CD8-positive, alpha-beta memory T cell (primary cell): Measurements from ENCODE around the gene KCNT1. TPM values are rescaled to one million over a fixed set of nuclear protein-coding genes. Genes with fewer than 3 reads are reported as not detected.
A peak's percentile ranks its signal among the peaks of the same experiment; 100 is the strongest.

ENCODE experiments used
- CTCF ChIA-PET: fragments of 350-600 bp; sonication (Branson Sonifier 250); formaldehyde crosslinking; loops from one replicate; lab custom pipeline; 2021; ENCODE audit warnings: antibody characterized with exemption; lab: Charles Lee
- POLR2A ChIA-PET: fragments of 350-600 bp; sonication (Branson Sonifier 250); formaldehyde crosslinking; loops from one replicate; lab custom pipeline; 2021; ENCODE audit warnings: antibody characterized with exemption; lab: Charles Lee
- DNase-seq, 5 donors: peaks; one replicate each; pipeline versions ENCODE4 v3.0.0 to v3.0.0-alpha.2; 2020 to 2022; ENCODE audit warnings: mixed read lengths in 1 of 5
- H3K27ac ChIP-seq: one replicate; pipeline ENCODE4 v1.7.0; 2013; ENCODE audit warnings: low read depth, mild to moderate bottlenecking, low read length, moderate library complexity
- H3K27me3 ChIP-seq: 2 replicates; pipeline ENCODE4 v1.7.0; 2013; ENCODE audit warnings: low read length, mild to moderate bottlenecking; ENCODE audit not compliant: insufficient read depth, poor library complexity, severe bottlenecking
- H3K36me3 ChIP-seq: 2 replicates; pipeline ENCODE4 v1.7.0; 2013; ENCODE audit warnings: mild to moderate bottlenecking, low read length, moderate library complexity; ENCODE audit not compliant: insufficient read depth
- H3K4me1 ChIP-seq: 2 replicates; pipeline ENCODE4 v1.7.0; 2013; ENCODE audit warnings: mild to moderate bottlenecking, low read length, moderate library complexity; ENCODE audit not compliant: insufficient read depth
- H3K4me3 ChIP-seq: 2 replicates; pipeline ENCODE4 v1.7.0; 2013; ENCODE audit warnings: mild to moderate bottlenecking, low read length
- H3K9me3 ChIP-seq: 2 replicates; pipeline ENCODE4 v1.7.0; 2013; ENCODE audit warnings: mild to moderate bottlenecking, low read length
- H3K27ac Mint-ChIP-seq, 8 donors: one replicate each; pipeline ENCODE4 v1.8.0; 2020 to 2021; ENCODE audit warnings: mixed read lengths in 8 of 8, mild to moderate bottlenecking in 6 of 8, inconsistent platforms in 3 of 8, moderate library complexity in 3 of 8
- H3K27me3 Mint-ChIP-seq, 2 donors: one replicate each; pipeline ENCODE4 v1.8.0; 2020 to 2021; ENCODE audit warnings: mixed read lengths in 2 of 2, mild to moderate bottlenecking in 1 of 2, moderate library complexity in 1 of 2
- H3K36me3 Mint-ChIP-seq, 3 donors: one replicate each; pipeline ENCODE4 v1.8.0; 2020 to 2021; ENCODE audit warnings: mixed read lengths in 3 of 3, inconsistent platforms in 1 of 3, mild to moderate bottlenecking in 1 of 3
- H3K4me1 Mint-ChIP-seq, 3 donors: one replicate each; pipeline ENCODE4 v1.8.0; 2020 to 2021; ENCODE audit warnings: mixed read lengths in 3 of 3, inconsistent platforms in 1 of 3, mild to moderate bottlenecking in 1 of 3
- H3K4me3 Mint-ChIP-seq, 7 donors: one replicate each; pipeline ENCODE4 v1.8.0; 2020 to 2021; ENCODE audit warnings: mixed read lengths in 7 of 7, mild to moderate bottlenecking in 6 of 7, moderate library complexity in 4 of 7, inconsistent platforms in 2 of 7
- H3K9me3 Mint-ChIP-seq, 5 donors: one replicate each; pipeline ENCODE4 v1.8.0; 2020 to 2022; ENCODE audit warnings: mixed read lengths in 5 of 5, mild to moderate bottlenecking in 3 of 5, moderate library complexity in 2 of 5, inconsistent platforms in 1 of 5
- polyA plus RNA-seq: library from polyadenylated mRNA; unstranded; fragments of 300-500 nt; fragmentation: Illumina TruSeq; gene quantifications from one replicate; pipeline ENCODE4 v1.2.3, GENCODE V29; 2021
- total RNA-seq, 2 experiments: library from RNA; stranded (reverse); gene quantifications; one replicate each; pipeline ENCODE4 v1.2.3, GENCODE V29; 2021

Gene KCNT1
- total and polyA plus RNA-seq, 3 experiments from 2014 or later, result 0.16 TPM; not detected in 2

DNA sequence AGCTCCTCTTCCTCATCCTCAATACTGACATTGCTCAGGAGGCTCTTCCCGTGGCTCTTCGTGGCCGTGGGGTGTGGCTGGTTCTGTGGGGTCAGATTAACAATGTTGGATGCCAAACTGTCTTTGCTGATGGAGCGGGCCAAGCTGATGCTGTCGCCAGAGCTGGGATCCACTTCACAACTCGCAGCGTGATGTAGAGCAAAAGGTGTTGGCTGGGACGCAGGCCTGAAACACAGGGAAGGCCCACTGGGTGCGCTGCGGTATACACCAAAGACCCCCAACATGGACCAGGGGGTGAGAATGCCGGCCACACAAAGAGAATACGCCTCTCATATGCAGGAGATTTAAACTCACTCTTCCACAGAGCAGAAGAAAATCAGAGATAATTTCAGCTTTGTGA lies 121.1 kb downstream of the KCNT1 start:
- H3K9me3 Mint-ChIP-seq, result peaks cover 0 to 3% (median under 1%) of the 10 kb centered on the region in 5 donors
- POLR2A ChIA-PET, result no interaction called here
- no peak overlapping the region for H3K4me3 Mint-ChIP-seq
- no peaks in the 10 kb centered on the region for H3K27me3 ChIP-seq
- peak overlapping the region in 1 of 8 donors; percentile 21 for H3K27ac Mint-ChIP-seq
- H3K27ac ChIP-seq, result no peak overlapping the region
- CTCF ChIA-PET, result interaction anchor here (1.1 kb wide), 1 partner anchor 8 kb away, joined by 3 read pairs; no protein-coding TSS in a partner anchor
- peaks cover 30% of the 10 kb centered on the region for H3K36me3 ChIP-seq
- H3K4me3 ChIP-seq, result no peak overlapping the region
- peaks cover 0 to 3% (median 3%) of the 10 kb centered on the region in 3 donors for H3K4me1 Mint-ChIP-seq
- no peak for DNase-seq
- peaks cover 16 to 92% (median 33%) of the 10 kb centered on the region in 3 donors for H3K36me3 Mint-ChIP-seq
- no peaks in the 10 kb centered on the region for H3K27me3 Mint-ChIP-seq
- H3K9me3 ChIP-seq, result no peaks in the 10 kb centered on the region
- no peaks in the 10 kb centered on the region for H3K4me1 ChIP-seq

DNA sequence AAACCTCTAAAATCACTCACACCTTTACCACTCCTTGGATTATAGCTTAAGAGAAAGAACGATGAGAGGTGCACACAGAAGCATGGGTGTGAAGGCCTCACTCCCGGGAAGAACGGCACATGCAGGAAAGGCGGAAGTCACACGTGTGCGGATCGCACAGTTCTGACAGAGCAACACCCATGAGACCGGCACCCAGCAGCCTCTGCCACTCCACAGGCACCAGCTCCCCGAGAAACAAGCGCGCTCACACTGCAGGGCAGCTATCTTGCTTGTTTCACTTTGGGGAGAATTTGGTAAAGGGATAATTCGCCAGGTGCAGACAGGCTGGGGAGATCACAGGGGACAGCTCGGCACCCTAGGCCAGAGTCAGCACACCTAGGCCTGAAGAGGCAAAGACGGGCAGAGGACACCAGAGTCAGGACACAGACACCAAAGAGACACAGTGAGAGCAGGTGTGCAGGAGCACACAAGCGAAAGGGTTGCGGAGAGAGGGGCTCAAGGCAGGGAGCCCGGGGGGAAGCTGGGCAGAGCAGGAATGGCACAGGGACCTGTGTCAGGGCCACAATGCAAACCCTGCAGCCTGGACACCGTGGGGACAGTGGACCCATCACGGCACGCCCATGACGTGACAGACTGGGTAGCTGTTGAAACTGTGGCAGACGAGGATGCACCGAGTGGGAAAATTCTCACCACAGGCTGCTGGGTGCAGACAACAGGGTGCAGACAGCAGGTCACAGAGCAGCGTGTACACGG lies 123.6 kb downstream of the KCNT1 start:
- no peaks in the 10 kb centered on the region for H3K4me1 ChIP-seq
- peaks cover 33 to 87% (median 38%) of the 10 kb centered on the region in 3 donors for H3K36me3 Mint-ChIP-seq
- no peak overlapping the region for H3K4me3 ChIP-seq
- H3K9me3 ChIP-seq, result no peaks in the 10 kb centered on the region
- peaks cover 6 to 8% (median 7%) of the 10 kb centered on the region in 3 donors for H3K4me1 Mint-ChIP-seq
- no peak overlapping the region for H3K27ac ChIP-seq
- H3K27ac Mint-ChIP-seq, result peak overlapping the region in 3 of 8 donors; percentile 21 to 88 (median 42)
- no peak for DNase-seq
- peaks cover 23% of the 10 kb centered on the region for H3K36me3 ChIP-seq
- ChIA-PET CTCF (no interaction called here), POLR2A (no interaction called here)
- H3K4me3 Mint-ChIP-seq, result peak overlapping the region in 1 of 7 donors; percentile 78
- H3K27me3 ChIP-seq, result no peaks in the 10 kb centered on the region
- H3K9me3 Mint-ChIP-seq, result peaks cover 2 to 14% (median 11%) of the 10 kb centered on the region in 5 donors
- no peaks in the 10 kb centered on the region for H3K27me3 Mint-ChIP-seq

DNA sequence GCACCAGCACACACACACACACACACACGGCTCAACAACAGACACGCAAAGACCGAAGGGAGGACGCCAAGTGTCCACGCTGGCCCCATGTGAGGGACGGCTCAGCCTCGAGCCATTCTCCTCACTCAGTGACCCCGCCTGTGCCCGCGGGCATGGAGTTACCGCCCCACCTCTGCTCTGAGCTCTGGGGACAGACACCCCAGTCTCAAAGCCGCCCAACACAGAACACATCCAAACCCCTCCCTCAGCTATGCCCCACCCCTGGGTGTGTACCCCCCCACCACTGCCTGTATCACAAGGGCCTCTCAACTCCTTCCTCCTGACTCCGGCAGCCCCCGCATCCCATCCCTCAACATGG lies 124.2 kb downstream of the KCNT1 start:
- ChIA-PET CTCF (no interaction called here), POLR2A (no interaction called here)
- no peak for DNase-seq
- Mint-ChIP-seq H3K27me3 (no peaks in the 10 kb centered on the region), H3K4me3 (no peak overlapping the region), H3K27ac (peak overlapping the region in 2 of 8 donors; percentile 15 to 32), H3K4me1 (peaks cover 6 to 10% (median 7%) of the 10 kb centered on the region in 3 donors), H3K9me3 (peaks cover 4 to 14% (median 11%) of the 10 kb centered on the region in 5 donors), H3K36me3 (peaks cover 35 to 81% (median 37%) of the 10 kb centered on the region in 3 donors)
- no peaks in the 10 kb centered on the region for H3K27me3 ChIP-seq
- H3K27ac ChIP-seq, result no peak overlapping the region
- H3K4me3 ChIP-seq, result no peak overlapping the region
- no peaks in the 10 kb centered on the region for H3K4me1 ChIP-seq
- peaks cover 23% of the 10 kb centered on the region for H3K36me3 ChIP-seq
- no peaks in the 10 kb centered on the region for H3K9me3 ChIP-seq

DNA sequence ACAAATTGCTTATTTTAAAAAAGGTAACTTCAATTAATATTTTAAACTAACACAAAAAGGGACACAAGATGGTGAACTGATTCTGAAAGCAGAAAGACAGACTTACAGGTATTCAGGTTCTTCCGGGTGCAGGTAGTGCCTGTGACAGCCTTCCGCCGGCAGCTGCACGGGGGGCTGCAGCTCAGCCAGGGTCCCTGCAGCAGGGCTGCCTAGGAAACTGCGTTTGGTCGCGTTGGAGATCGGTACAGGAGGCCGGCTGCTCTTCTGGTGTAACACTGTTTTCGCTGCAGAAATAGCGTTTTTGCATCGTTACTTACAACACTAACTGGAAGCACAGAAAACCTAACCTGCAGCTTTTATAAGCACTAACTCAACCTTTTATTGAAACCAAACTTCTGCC lies 125.3 kb downstream of the KCNT1 start:
- H3K4me3 ChIP-seq, result no peak overlapping the region
- H3K4me1 ChIP-seq, result no peaks in the 10 kb centered on the region
- H3K27ac ChIP-seq, result no peak overlapping the region
- H3K9me3 ChIP-seq, result no peaks in the 10 kb centered on the region
- peaks cover 16% of the 10 kb centered on the region for H3K36me3 ChIP-seq
- H3K27ac Mint-ChIP-seq, result no peak overlapping the region
- peaks cover 32 to 73% (median 36%) of the 10 kb centered on the region in 3 donors for H3K36me3 Mint-ChIP-seq
- CTCF ChIA-PET, result no interaction called here
- H3K9me3 Mint-ChIP-seq, result peaks cover 4 to 14% (median 11%) of the 10 kb centered on the region in 5 donors
- H3K27me3 ChIP-seq, result no peaks in the 10 kb centered on the region
- no peak for DNase-seq
- no peak overlapping the region for H3K4me3 Mint-ChIP-seq
- POLR2A ChIA-PET, result no interaction called here
- H3K4me1 Mint-ChIP-seq, result peaks cover 8 to 16% (median 14%) of the 10 kb centered on the region in 3 donors
- no peaks in the 10 kb centered on the region for H3K27me3 Mint-ChIP-seq

DNA sequence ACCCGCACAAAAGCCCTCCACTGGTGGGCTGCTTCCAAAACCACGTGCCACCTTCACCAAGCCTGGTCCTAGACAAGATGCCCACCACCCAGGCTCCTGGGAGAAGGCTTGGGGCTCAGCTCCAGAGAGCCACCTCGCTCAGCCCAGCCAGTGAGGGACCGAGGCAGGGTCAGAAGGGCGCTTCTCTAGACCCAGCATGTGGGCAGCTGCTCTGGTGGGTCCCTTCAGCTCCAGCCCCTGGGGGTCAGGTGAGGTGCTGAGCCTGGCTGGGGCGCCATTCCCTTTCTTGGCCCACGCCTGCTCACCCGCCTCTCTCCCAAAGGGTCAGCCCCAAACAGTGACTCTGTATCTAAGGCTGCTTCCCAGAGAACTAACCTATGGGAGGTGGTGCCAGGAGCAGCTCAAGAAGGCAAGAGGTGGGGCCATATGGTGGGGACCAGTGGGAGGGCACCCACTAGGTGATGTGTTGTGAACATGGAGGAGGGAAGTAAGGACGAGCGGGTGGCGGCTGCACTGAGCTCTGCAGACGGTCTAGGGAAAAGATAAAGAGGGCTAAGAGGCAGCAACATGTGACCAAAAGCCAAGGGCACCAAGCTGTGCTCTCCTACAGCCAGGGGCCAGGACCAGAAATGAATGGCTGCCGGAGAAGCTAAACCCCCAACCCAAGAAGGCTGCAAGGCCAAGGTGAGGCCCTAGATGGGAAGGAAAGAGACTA lies 126.0 kb downstream of the KCNT1 start:
- no peaks in the 10 kb centered on the region for H3K9me3 ChIP-seq
- no peak for DNase-seq
- H3K36me3 ChIP-seq, result peaks cover 8% of the 10 kb centered on the region
- ChIA-PET POLR2A (no interaction called here), CTCF (no interaction called here)
- no peaks in the 10 kb centered on the region for H3K27me3 ChIP-seq
- no peak overlapping the region for H3K4me3 ChIP-seq
- Mint-ChIP-seq H3K36me3 (peaks cover 25 to 67% (median 32%) of the 10 kb centered on the region in 3 donors), H3K9me3 (peaks cover 4 to 14% (median 11%) of the 10 kb centered on the region in 5 donors), H3K4me1 (peaks cover 8 to 20% (median 17%) of the 10 kb centered on the region in 3 donors), H3K4me3 (no peak overlapping the region), H3K27ac (peak overlapping the region in 1 of 8 donors; percentile 56), H3K27me3 (no peaks in the 10 kb centered on the region)
- H3K27ac ChIP-seq, result no peak overlapping the region
- H3K4me1 ChIP-seq, result no peaks in the 10 kb centered on the region

DNA sequence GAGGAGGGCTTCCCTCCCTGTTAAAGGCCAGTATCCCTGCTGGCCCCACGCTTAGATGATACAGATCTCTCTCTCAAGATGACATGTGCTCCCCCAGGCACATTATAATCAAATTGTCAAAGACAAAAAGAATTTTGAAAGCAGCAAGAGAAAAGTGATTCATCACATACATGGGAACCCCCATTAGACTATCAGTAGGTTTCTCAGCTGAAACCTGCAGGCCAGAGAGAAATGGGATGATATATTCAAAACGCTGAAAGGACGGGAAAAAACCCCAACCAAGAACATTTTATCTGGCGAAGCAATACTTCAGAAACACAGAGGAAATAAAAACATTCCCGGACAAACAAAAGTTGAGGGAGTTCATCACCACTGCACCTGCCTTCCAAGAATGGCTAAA lies 126.7 kb downstream of the KCNT1 start:
- H3K4me3 Mint-ChIP-seq, result no peak overlapping the region
- peaks cover 10 to 24% (median 21%) of the 10 kb centered on the region in 3 donors for H3K4me1 Mint-ChIP-seq
- no peaks in the 10 kb centered on the region for H3K4me1 ChIP-seq
- POLR2A ChIA-PET, result interaction anchor here (0.8 kb wide), 1 partner anchor 56 kb away, joined by 3 read pairs; no protein-coding TSS in a partner anchor
- H3K27ac ChIP-seq, result no peak overlapping the region
- no peaks in the 10 kb centered on the region for H3K27me3 Mint-ChIP-seq
- CTCF ChIA-PET, result no interaction called here
- H3K36me3 Mint-ChIP-seq, result peaks cover 23 to 62% (median 28%) of the 10 kb centered on the region in 3 donors
- no peaks in the 10 kb centered on the region for H3K9me3 ChIP-seq
- H3K4me3 ChIP-seq, result no peak overlapping the region
- no peak overlapping the region for H3K27ac Mint-ChIP-seq
- no peaks in the 10 kb centered on the region for H3K27me3 ChIP-seq
- DNase-seq, result no peak
- H3K9me3 Mint-ChIP-seq, result peaks cover 4 to 14% (median 11%) of the 10 kb centered on the region in 5 donors
- peaks cover 3% of the 10 kb centered on the region for H3K36me3 ChIP-seq

DNA sequence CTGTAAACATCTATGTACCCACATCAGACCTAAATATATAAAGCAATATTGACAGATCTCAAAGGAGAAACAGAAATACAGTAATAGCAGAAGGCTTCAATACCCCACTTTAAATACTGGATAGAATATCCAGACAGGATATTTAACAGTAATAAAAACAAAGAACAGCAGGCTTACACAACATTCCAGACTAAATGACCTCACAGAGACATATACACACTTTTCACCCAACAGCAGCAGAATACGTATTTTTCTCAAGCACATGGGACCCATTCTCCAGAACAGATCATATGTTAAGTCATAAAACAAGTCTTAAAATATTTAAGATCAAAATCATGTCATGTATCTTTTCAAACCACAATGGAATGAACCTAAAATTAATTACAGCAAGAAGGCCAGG lies 128.5 kb downstream of the KCNT1 start:
- Histone ChIP-seq H3K9me3 (no peaks in the 10 kb centered on the region), H3K27ac (no peak overlapping the region), H3K4me1 (no peaks in the 10 kb centered on the region), H3K27me3 (no peaks in the 10 kb centered on the region), H3K36me3 (no peaks in the 10 kb centered on the region), H3K4me3 (no peak overlapping the region)
- Mint-ChIP-seq H3K27me3 (no peaks in the 10 kb centered on the region), H3K4me1 (peaks cover 6 to 24% (median 20%) of the 10 kb centered on the region in 3 donors), H3K36me3 (peaks cover 23 to 53% (median 28%) of the 10 kb centered on the region in 3 donors), H3K9me3 (peaks cover 4 to 14% (median 11%) of the 10 kb centered on the region in 5 donors), H3K4me3 (no peak overlapping the region), H3K27ac (no peak overlapping the region)
- ChIA-PET POLR2A (no interaction called here), CTCF (no interaction called here)
- no peak for DNase-seq

DNA sequence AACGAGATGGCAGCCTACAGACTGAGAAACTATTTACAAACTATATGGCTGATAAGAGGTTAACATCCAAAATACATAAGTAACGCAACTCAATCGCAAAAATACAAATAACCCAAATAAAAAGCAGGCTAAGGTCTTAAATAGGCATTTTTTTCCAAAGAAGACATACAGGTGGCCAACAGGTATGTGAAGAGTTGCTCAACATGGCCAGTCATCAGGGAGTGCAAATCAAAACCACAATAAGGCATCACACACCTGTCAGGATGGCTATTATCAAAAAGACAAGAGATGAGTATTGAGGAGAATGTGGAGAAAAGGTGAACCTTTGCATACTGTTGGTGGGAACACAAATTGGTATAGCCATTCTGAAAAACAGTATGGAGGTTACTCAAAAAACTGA lies 131.9 kb downstream of the KCNT1 start:
- CTCF ChIA-PET, result no interaction called here
- peaks cover 10 to 23% (median 14%) of the 10 kb centered on the region in 3 donors for H3K36me3 Mint-ChIP-seq

More for the DNA sequence above, 131.9 kb downstream of the KCNT1 start:
- H3K36me3 ChIP-seq, result no peaks in the 10 kb centered on the region
- H3K4me3 ChIP-seq, result no peak overlapping the region
- peaks cover 0 to 5% (median 4%) of the 10 kb centered on the region in 5 donors for H3K9me3 Mint-ChIP-seq
- no peak overlapping the region for H3K4me3 Mint-ChIP-seq
- H3K4me1 ChIP-seq, result no peaks in the 10 kb centered on the region
- peaks cover 6 to 24% (median 20%) of the 10 kb centered on the region in 3 donors for H3K4me1 Mint-ChIP-seq
- POLR2A ChIA-PET, result no interaction called here
- no peaks in the 10 kb centered on the region for H3K27me3 ChIP-seq
- H3K27ac ChIP-seq, result no peak overlapping the region
- H3K9me3 ChIP-seq, result no peaks in the 10 kb centered on the region
- H3K27ac Mint-ChIP-seq, result no peak overlapping the region
- DNase-seq, result no peak
- no peaks in the 10 kb centered on the region for H3K27me3 Mint-ChIP-seq
